HG03342 (cell line): ENCODE measurements around the gene ADAM19.
"Not testable (repeated sequence)": the region's sequence is repeated elsewhere in the genome, so short reads cannot be mapped to it uniquely, and the experiment has no call there.

ENCODE experiments used
- ATAC-seq: cut with Tn5 transposase; IDR thresholded peaks from one replicate; pipeline ENCODE4 v1.9.1; 2021; ENCODE audit warnings: mild to moderate bottlenecking, moderate library complexity; ENCODE audit not compliant: unreplicated experiment

The ADAM19 gene

DNA sequence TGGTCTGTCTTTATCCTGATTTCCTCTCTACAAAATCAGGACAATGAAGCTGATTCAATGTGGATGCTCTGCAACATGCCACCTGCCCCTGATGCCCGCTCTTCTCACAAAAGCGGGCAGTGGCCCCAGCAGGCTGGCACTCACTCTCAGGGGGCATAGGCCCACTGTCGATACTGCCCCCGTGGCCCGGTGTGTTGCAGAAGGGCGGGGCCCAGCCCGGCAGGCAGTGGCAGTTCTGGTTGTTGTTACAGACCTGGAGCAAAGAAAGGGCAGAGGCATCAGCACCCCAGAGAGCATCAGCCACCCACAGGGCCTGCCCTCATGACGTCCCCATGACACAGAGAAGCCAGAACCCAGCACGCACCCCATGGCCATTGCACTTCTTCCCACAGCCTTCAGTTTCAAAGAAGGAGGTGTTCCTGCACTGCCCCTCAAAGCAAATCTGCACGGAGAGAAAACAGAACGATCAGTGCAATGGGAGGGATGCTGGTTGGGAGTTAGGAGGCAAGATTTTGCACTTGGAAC lies 84.0 kb downstream of the ADAM19 start:
- no peak for ATAC-seq

DNA sequence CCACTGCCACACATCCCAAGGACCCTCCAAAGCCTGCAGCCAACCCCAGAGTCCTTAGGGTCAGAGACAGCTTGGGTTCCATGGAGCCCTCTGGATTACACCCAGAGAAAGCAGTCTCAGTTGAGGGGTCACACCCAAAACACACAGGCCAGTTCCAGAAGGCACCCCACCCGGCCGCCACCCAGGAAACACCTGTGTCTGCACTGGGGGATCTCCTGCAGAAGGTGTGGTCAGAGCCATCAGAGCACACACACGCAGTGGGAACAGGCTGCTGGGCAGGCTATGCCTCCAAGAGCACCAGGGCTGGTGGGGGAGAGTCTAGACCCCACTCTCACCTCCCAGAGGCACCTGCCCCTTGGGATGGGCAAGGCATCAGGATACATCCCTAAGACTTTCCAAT lies 88.2 kb downstream of the ADAM19 start:
- ATAC-seq = no peak

DNA sequence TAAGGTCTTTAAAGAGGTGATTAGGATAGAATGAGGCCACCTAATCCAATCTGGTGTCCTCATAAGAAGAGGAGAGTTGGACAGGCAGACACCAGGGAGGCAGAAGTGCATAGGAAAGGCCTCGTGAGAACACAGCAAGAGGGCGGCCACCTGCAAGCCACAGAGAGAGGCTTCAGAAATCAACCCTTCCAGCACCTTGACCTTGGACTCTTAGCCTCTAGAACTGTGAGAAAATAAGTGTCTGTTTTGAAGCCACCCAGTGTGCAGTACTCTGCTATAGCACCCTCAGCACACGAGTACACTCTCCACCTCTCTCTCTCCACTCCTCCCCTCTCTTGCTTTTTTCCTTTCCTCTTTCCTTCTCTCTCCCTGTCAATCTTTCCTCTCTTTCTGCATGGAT lies 88.7 kb downstream of the ADAM19 start:
- ATAC-seq = no peak

DNA sequence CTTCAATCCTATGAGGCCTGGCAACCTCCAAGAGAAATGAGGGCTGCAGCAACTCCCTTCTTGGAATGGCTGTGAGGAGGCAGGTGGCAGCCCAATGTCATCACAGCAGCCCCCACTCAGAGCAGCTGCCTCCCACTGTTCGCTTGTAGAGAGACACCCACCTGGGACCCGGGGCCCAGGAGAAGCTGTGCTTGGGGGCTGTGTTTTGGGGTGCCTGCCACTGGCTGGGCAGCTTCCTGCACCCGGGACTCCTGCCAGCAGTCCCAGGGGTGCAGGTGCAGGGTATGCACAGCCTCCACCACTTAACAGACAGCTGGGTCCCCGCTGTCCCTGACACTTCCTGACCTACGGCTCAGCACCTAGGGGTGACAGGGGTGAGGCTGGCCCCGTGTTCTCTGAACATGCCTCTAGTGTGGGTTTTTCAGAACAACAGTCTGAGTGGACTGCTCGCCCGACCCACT lies 89.3 kb downstream of the ADAM19 start:
- no peak for ATAC-seq

DNA sequence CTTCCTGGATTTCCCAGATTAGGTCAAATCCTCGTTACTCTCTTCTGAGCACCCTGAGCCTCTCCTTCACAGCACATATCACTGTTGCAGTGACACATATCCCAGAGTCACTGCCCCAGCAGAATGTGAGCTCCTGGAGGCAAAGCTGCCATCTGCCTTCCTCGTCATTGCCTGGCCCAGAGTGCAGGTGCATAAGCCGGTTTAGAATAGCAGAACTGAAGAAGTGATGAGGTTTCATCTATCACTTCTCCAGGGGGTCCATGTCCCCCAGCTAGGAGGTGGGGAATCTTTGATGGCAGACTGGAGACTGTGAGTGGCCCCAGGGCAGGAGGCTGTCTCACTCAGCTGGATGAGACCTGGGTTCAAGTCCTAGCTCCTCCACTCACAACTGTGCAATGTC lies 89.8 kb downstream of the ADAM19 start:
- peak; percentile 40 for ATAC-seq

DNA sequence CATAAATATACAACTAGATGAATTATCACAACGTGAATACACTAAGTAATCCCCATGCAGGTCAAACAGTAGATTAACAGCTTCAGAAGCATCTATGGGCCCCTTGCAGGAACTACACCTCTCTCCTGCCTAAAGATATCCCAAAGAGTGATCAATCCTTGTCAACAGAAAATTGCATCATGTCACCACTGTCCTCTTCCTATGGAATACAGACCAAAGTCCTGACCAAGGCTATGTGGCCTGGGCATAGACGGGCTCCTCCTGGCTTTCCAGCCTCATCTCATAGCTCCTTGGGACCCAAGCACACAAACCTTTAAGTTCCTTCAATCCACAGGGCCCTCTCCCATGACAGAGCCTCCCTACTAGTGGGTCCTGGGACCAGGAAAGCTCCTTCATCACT lies 90.2 kb downstream of the ADAM19 start:
- no peak for ATAC-seq

DNA sequence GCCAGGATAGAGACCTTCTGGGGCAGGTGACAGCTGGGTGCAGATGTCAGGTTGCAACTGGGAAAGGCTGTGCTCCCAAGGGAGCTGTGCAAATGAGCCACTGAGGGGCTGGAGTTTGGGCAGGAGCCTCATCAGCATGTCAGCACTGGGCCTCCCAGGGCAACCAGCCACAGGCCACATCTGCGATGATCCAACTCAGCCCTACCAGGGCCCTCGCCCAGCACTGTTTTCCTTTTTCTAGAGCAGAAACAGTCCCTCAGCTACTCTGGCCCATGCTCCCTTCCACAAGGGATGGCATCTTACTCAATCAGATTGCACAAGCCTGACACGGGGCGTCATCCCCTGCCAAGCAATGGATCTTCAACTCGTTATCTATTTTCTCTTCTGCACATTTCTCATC lies 90.8 kb downstream of the ADAM19 start:
- no peak for ATAC-seq

DNA sequence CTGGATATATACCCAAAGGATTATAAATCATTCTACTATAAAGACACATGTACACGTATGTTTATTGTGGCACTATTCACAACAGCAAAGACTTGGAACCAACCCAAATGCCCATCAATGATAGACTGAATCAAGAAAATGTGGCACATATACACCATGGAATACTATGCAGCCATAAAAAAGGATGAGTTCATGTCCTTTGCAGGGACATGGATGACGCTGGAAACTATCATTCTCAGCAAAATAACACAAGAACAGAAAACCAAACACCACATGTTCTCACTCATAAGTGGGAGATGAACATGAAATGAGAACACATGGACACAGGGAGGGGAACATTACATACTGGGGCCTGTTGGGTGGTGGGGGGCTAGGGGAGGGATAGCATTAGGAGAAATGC lies 92.9 kb downstream of the ADAM19 start:
- not testable (repeated sequence) for ATAC-seq

DNA sequence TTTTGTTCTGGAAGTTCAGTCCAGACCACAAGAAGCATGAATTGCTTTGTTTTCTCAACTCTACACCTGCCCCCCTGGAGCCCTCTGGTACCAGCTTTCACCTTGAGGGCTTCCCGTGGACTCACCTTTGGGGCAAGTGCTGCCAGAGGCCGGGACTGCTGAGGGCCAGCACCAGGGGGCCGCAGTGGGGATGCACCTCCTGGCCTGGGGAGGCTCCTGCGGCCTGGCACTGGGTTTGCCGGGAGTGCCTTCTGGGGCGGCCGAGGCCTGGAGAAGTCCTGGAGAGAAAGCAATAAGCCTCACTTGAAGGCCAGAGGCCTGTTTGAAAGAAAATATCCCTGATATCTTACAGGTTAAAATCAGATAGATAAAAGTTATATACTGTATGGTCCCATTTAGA lies 93.9 kb downstream of the ADAM19 start:
- ATAC-seq = no peak

DNA sequence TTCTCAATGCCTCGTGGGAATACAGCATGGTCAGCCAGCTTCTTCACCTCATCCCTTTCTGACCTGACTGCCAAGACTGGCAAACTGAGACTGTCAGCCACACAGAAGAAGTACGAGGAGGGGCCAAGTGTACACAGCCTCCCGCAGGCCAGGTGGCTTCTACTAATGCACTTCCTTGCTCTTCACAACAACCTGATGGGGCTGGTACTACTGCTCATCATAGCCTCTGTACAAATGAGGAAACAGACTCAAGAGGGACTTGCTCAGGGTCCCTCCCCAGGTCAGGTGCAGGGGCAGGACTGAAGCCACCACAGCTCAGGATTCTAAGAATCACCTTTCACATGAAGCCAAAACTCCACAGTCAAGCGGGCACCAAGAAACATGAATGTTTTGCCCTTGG lies 94.3 kb downstream of the ADAM19 start:
- ATAC-seq = no peak

DNA sequence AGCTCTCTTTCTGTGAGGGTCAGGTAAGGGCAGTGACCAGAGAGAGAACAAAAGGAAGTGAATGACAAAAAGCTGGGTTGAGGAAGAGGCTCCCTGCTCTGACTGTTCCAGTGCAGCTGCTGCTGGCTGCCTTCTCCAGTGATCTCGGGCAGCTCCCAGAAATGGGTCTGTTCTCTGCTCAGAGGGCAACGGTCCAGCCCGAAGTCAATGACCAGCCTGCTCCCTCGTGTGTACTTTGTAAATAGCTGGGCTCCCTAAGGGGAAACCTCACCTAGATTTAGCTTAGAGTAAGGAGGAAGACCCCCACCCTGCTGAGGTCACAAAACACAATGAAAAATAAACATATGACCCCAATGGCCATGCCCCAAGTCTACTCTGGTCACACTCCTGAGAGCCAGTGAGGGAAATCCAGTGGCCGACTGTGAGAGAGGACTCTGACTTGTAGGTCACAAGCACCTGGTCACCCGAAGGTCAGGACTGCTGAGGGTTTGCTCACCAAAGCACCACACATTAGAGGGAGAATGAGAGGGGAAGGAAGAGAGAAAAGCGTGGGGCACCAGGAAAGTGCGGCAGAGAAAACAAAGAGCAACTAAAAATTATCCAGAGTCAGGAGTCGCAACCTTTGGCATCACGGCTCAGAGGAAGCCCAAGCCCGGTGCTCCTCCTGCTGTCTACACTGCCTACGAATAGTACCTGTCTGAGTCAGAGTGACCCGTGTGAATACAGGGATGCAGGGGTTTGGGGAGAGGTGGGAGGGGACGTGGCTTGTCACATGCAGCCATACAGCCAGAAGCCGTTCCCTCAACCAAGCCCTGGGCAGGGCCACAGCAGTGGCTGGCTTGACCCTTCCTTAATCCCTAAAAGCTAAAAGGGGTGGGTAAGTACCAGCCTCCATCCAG lies 95.7 kb downstream of the ADAM19 start:
- ATAC-seq = no peak

DNA sequence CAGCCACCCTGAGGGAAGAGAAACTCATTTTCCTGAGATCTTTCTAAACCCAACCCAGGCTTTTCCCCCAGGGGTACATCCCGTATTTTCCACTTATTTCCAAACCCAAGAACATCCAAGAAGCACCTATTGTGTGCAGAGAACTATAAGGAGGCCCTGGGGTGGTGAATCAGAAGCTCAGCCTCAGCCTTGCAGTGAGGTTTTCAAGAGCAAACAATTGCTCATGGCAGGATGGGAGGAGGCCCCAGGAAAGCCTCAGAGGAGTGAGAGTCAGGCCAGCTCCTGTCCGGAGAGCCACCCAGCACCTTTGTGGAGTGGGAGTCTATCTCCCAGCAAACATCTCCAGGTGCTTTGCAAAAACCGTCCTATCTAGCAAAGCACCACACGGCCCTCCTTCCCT lies 96.4 kb downstream of the ADAM19 start:
- ATAC-seq = no peak

DNA sequence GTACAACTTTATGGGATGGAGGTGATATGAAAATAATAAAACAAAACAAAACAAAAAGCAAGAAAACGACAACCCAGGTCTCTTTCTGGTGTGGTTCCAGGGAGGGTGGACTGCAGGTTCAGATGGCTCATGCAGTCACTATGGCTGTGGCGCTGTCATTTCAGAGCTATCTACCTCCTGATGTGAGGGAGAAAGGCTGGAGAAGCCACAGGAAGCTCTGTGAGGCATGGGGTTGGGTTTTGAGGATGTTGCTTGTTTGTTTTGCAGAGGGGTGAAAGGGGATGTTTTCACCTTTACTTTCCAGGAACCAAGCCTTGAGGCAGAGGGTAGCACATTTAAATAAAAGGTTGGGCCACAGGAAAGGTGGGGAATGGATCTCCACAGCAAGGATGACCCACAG lies 96.8 kb downstream of the ADAM19 start:
- no peak for ATAC-seq

DNA sequence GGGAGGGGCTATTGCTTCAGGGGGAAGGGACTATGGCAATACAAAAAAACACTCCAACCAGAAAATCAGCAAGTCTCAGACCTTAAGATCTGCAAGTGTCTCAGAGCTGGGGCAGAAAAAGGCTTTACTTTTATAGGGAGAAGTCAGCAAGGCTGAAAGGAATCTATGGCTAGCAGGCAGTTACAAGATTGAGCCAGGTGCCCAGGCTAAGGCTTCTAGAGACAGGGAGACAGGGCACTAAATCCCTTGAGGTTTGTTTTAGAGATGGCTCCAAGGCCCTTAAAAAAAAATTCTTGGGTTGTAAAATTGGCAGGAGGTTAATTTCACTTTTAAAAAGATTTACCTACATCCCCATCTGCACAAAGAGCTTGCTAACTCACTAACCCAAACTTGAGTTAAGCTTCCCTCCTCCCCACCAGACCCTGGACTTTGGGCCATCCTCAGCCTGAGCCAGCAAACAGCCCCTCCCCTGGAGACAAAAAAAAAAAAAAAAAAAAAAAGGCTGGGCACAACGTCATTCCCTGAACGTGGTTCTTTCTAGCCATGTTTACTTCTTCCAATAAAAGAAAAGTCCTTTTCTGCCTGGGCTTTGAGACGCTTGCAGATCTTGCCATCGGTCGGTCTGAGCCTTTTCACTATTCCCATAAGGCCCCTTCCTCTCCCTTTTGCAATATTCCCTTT lies 97.6 kb downstream of the ADAM19 start:
- ATAC-seq = no peak

DNA sequence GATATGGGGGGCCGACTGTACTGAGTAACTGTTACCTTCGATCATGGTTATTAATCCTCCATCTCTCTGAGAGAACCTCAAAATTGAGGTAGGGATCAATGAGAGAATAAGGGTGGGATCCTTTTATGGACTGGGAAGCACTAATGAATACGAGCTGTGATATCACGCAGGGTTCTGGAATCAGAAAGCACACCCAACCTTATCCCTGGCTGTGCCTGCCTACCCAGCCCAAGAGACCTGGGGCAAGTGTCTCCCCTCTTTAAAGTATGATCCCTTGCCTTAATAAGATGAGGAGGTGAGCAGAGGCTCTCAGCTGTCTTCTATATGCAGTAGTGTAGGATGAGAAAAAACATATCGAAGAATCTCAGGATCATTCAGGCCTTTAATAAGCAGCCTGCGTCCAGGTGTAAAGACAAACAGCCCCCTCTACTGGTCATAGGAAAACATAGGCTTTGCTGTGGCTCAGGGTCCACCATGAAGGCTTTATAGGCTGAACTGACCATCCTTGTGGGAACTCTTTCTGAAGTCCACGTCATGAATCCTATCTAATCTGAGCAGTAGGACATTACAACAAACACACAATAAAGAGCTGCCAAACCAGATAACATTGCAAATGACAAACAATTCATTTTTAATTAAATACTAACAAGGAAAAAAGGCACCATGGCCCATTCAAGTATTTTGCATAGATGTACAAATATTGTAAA lies 98.7 kb downstream of the ADAM19 start:
- peak; percentile 80 for ATAC-seq

DNA sequence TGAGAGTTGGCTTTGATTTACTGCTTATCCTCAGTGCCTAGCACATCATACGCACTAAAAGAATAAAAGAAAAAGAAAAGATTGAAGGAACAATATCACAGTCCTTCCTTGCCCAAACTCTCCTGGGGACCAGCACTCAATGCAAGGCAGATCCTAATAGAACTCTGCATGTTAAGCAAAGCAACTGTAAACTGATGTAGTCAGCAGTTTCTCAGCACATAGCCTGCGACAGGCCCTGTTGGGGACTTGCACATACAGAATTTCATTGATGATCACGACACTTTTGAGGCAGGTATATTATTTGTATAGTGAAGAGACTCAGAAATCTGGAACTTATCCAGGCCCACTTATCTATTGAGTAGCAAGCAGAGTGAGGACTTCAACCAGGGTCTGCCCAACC lies 100.1 kb downstream of the ADAM19 start:
- ATAC-seq = no peak

DNA sequence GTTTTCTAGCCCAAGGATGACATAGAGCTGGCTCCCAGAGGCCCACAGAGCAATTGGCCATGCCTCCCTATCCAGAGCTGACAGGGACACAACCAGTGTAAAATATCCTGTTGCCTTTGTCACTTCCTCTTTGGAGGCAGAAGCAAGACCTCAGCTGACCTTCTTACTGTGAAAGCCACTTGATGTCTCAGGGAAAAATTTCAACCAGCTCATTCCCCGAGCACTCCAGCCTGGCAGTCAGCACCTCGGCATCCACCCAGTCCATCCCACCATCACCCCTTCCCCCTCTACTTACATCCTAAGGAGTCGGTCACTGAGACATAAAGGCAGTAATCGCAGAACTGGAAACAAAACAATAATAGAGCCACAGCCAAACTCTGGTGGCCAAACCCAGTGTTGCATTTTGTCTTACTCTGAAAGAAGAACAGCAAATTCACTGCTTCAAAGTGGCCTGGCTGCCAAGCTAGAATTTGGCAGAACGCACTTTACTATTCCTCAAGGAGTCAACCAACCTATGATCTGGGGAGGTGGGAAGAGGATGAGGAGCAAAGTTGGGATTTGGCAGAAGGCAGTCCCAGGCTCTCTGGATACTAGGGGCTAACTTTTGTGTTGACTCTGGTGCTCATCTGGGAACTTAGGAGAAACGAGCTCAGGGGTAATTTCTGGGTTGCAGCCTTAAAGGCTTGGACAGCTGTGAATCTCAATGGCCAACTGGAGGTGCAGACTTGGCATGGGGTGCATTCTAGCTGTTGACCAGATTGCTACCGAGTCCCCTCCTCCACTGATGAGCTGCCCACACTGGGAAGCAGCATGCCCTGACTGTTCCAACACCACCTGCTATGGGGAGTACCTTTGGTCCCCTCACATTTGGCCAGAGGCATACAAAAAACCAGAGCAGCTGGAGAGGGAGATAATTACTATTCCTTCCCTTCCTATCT lies 101.9 kb downstream of the ADAM19 start:
- ATAC-seq = no peak

DNA sequence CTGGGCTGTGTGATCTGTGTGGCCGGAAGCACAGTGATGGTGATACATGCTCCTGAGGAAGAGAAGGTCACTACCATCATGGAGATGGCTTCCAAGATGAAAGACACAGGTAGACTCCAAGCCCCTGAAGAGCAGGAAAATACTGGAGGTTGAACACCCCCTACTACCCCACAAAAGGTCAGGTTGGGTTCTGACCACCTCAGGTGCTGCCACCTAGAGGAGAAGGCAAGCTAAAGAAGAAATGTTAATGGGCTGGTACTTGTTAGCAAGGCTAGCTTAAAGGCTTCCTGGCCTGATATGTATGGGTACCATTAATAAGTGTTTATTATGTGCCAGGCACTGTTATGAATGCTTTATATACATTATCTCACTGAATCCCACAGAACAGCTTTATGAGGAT lies 103.9 kb downstream of the ADAM19 start:
- ATAC-seq = no peak

DNA sequence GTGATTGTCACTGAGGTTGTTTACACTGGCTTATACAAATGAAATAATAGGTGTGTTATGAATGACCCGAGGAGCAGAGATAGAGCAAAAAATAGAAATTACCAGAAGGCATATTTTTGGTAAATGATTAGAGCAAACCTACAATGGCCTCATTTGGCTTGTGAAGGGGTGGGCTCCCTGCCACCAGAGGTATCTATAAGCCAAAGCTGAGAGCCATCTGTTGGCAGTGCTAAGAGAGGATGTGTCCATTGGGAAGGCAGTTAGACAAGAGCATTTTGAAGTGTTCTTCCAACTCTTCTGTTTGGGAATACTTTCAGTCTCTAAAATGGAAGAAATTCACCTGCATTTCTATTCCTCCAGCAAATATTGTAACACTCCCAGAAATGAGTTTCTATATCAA lies 104.9 kb downstream of the ADAM19 start:
- no peak for ATAC-seq

DNA sequence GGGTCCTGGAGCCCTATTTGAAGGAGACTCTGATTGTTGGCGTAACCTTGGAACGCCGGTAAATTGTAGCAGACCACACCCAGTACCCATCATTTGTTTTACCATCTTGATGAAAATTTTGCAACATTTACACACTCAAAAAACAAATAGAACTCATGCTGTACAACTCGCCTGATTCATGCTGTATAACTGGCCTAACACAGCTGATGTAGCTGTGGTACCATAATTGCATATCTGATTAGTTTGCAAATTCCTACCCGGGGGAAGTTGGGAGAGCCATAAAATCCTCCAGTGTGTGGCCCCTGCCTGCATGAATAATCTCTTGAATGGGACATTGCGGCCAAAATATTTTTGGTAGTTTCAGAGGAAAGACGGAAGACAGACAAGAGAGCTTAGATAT lies 105.9 kb downstream of the ADAM19 start:
- no peak for ATAC-seq
